DND-41 (cell line): ENCODE results near the gene GPR68.
A peak's percentile ranks its signal among the peaks of the same experiment; 100 is the strongest.

Experiments used
- ATAC-seq: fragments of 200-7000 bp; cut with Tn5 transposase; 3 replicates; pipeline ENCODE4 v1.9.1; 2021; ENCODE audit warnings: low read depth; ENCODE audit not compliant: insufficient read depth
- DNase-seq: peaks from one replicate; pipeline ENCODE4 v3.0.0-alpha.2; 2020
- H2AFZ ChIP-seq: 2 replicates; pipeline ENCODE4 v1.6.0; 2012; ENCODE audit warnings: low read depth, low read length
- H3K27ac ChIP-seq: 2 replicates; pipeline ENCODE4 v1.5.1; 2012; ENCODE audit warnings: low read length, inconsistent platforms
- H3K27me3 ChIP-seq: fragments of 200-600 bp; sonication (generic); 2 replicates; pipeline ENCODE4 v1.6.0; 2012; ENCODE audit warnings: low read length, mild to moderate bottlenecking, inconsistent platforms; ENCODE audit not compliant: insufficient read depth, poor library complexity
- H3K36me3 ChIP-seq: 2 replicates; pipeline ENCODE4 v1.5.1; 2012; ENCODE audit warnings: low read length, inconsistent platforms; ENCODE audit not compliant: insufficient read depth
- H3K4me1 ChIP-seq: 2 replicates; pipeline ENCODE4 v1.5.1; 2012; ENCODE audit warnings: mild to moderate bottlenecking, low read length; ENCODE audit not compliant: insufficient read depth
- H3K4me2 ChIP-seq: 2 replicates; pipeline ENCODE4 v1.6.0; 2012; ENCODE audit warnings: mild to moderate bottlenecking, moderate library complexity, low read length, inconsistent platforms; ENCODE audit not compliant: insufficient read depth
- H3K4me3 ChIP-seq, 2 experiments: fragments of 200-600 bp in 1 of 2; shearing (Covaris generic) in 1 of 2; 2 replicates each; pipeline ENCODE4 v1.5.1; 2012 to 2016; ENCODE audit warnings: inconsistent platforms in 2 of 2, low read length in 2 of 2, mild to moderate bottlenecking in 2 of 2, low read depth in 1 of 2, moderate library complexity in 1 of 2
- H3K79me2 ChIP-seq: 2 replicates; pipeline ENCODE4 v1.6.0; 2012; ENCODE audit warnings: low read length, inconsistent platforms; ENCODE audit not compliant: insufficient read depth
- H3K9ac ChIP-seq: 2 replicates; pipeline ENCODE4 v1.6.0; 2012; ENCODE audit warnings: low read depth, mild to moderate bottlenecking, inconsistent platforms, low read length, moderate library complexity
- H3K9me3 ChIP-seq: 2 replicates; pipeline ENCODE4 v1.5.1; 2012; ENCODE audit warnings: low read length, moderate library complexity, mild to moderate bottlenecking, inconsistent platforms; ENCODE audit not compliant: insufficient read depth, severe bottlenecking
- H4K20me1 ChIP-seq: 2 replicates; pipeline ENCODE4 v1.6.0; 2012; ENCODE audit warnings: low read length; ENCODE audit not compliant: insufficient read depth
- EZH2 ChIP-seq: IDR thresholded peaks from 3 replicates; pipeline ENCODE4 v1.6.1; 2012; ENCODE audit warnings: borderline replicate concordance, low read depth, mild to moderate bottlenecking, moderate library complexity, low read length, inconsistent platforms; ENCODE audit not compliant: severe bottlenecking
- TF ChIP-seq, protein P1 (sequence below): IDR thresholded peaks from 2 replicates; pipeline ENCODE4 v1.5.1; 2012; ENCODE audit warnings: borderline replicate concordance, low read length, moderate library complexity, mild to moderate bottlenecking; ENCODE audit not compliant: poor library complexity, severe bottlenecking; ENCODE audit errors: extremely low read depth

Gene GPR68

DNA sequence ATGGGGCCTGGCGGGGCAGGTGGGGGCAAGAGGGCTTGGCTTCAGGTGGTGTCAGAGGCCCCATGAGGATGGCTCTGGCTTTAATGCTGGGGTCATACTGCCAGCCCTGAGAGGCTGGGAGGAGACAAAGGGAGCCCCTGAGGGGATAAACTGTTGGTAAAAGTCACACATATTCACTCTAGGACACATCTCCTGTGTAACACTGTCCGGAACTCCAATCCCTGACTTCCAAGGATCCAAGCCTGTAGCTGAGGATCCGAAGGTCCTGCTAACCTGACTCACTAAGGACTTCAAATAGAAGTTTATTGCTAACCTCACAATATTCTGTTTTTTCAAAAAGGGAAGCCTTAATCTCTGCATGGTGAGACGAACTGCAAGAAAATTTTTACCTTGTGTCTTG lies 39.2 kb upstream of the GPR68 start:
- Histone ChIP-seq H2AFZ (no peak overlapping the region), H3K4me2 (no peak overlapping the region), H3K9ac (peak overlapping the region; percentile 32; the same call in 1 of the 2 replicates), H3K4me3 (no peak overlapping the region), H4K20me1 (no peaks in the 10 kb centered on the region), H3K27ac (peak overlapping the region; percentile 73), H3K4me1 (peaks cover 19% of the 10 kb centered on the region), H3K9me3 (no peaks in the 10 kb centered on the region), H3K79me2 (no peaks in the 10 kb centered on the region), H3K36me3 (peaks cover 95% of the 10 kb centered on the region), H3K27me3 (no peaks in the 10 kb centered on the region)
- DNase-seq (no peak), ATAC-seq (no peak)
- TF ChIP-seq EZH2: no peak
- TF ChIP-seq, protein P1, sequence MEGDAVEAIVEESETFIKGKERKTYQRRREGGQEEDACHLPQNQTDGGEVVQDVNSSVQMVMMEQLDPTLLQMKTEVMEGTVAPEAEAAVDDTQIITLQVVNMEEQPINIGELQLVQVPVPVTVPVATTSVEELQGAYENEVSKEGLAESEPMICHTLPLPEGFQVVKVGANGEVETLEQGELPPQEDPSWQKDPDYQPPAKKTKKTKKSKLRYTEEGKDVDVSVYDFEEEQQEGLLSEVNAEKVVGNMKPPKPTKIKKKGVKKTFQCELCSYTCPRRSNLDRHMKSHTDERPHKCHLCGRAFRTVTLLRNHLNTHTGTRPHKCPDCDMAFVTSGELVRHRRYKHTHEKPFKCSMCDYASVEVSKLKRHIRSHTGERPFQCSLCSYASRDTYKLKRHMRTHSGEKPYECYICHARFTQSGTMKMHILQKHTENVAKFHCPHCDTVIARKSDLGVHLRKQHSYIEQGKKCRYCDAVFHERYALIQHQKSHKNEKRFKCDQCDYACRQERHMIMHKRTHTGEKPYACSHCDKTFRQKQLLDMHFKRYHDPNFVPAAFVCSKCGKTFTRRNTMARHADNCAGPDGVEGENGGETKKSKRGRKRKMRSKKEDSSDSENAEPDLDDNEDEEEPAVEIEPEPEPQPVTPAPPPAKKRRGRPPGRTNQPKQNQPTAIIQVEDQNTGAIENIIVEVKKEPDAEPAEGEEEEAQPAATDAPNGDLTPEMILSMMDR: no peak

DNA sequence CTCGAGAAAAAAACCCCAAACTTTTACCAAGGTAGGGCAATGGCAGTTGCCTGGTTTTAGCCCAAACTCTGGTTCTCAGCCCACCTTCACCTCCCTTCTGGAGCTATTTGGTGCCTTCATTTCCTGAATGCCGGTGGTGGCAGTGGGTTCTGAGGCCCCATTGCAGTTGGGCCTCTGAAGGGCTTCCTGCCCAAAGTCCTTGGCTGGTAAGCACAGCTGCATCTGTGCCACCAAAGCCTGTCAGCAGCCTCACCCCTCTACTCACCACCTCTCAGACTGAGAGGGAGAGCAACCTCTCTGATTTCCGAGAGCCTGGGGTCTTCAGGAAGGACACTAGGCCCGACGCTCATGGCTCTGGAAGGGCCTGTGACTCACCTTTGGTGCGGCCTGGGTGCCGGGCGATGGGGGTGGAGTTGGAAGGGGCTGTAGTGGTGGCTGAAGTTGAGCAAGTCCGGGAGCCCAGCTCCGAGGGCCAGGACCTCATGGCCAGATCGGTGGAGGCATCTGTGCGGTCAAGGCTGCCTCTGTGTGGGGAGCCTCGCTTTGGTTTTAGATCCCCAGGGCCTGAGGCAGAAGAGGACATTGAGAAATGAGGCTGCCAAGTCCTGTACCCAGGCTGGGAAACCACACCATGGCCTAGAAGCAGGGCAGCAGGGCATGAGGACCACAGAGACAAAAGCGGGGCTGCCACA lies 38.6 kb upstream of the GPR68 start:
- ATAC-seq (peak; percentile 94), DNase-seq (peak; percentile 81)
- Histone ChIP-seq H2AFZ (no peak overlapping the region), H3K4me2 (no peak overlapping the region), H3K27ac (peak overlapping the region; percentile 73), H3K9ac (peak overlapping the region; percentile 32), H3K4me3 (no peak overlapping the region), H3K79me2 (no peaks in the 10 kb centered on the region), H3K27me3 (no peaks in the 10 kb centered on the region), H3K9me3 (no peaks in the 10 kb centered on the region), H3K4me1 (peaks cover 19% of the 10 kb centered on the region), H3K36me3 (peaks cover 96% of the 10 kb centered on the region), H4K20me1 (no peaks in the 10 kb centered on the region)
- TF ChIP-seq, protein P1: no peak
- no peak for TF ChIP-seq EZH2

DNA sequence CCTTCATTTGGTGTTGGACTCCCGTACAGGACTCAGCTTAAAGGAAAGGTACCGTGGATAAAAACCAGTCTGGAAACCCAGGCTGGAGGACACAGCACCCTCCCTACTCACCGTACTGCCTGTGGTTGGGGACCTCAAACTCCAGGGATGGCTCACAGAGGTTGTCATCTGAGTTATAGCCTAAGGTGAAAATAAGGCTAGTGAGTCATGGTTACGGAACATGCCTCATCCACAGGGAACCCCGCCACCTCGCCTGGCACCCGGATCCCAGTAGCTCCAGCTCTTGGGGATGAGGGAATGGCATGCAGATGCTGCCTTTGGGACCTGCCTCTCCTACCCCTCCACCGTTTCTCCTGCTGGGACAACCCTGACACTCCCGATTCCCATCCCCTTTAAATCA lies 36.8 kb upstream of the GPR68 start:
- DNase-seq (no peak), ATAC-seq (no peak)
- TF ChIP-seq, protein P1: no peak
- TF ChIP-seq EZH2: no peak
- H3K27ac ChIP-seq: no peak overlapping the region
- H2AFZ ChIP-seq: no peak overlapping the region
- no peak overlapping the region for H3K4me3 ChIP-seq
- H3K4me1 ChIP-seq: peaks cover 19% of the 10 kb centered on the region
- peaks cover 97% of the 10 kb centered on the region for H3K36me3 ChIP-seq
- H3K9me3 ChIP-seq: no peaks in the 10 kb centered on the region
- no peaks in the 10 kb centered on the region for H3K79me2 ChIP-seq
- no peaks in the 10 kb centered on the region for H3K27me3 ChIP-seq
- H3K9ac ChIP-seq: no peak overlapping the region
- H4K20me1 ChIP-seq: no peaks in the 10 kb centered on the region
- H3K4me2 ChIP-seq: no peak overlapping the region
